ENCODE measurements around the gene THEMIS. TPM values are rescaled to one million over a fixed set of nuclear protein-coding genes. Genes with fewer than 3 reads are reported as not detected.

The THEMIS gene
- total RNA-seq, 5 donors from 2014 or later (not counting 1 experiment from before 2014, with no cell fraction given): 55.5 to 93.3 (median 69.4) TPM

- Histone ChIP-seq H3K4me3 (ENCODE audit: control insufficient read depth in 1 of 2, extremely low read depth in 1 of 2, low read length in 1 of 2) (no peak overlapping the region), H3K4me1 (ENCODE audit: control insufficient read depth in 1 of 2, extremely low read depth in 1 of 2, insufficient read depth in 2 of 2, low read length in 2 of 2) (no peaks in the 10 kb centered on the region), H3K27ac (ENCODE audit: low read length) (no peak overlapping the region), H3K9me3 (no peaks in the 10 kb centered on the region), H3K36me3 (ENCODE audit: control insufficient read depth in 2 of 2, extremely low read depth in 1 of 2, insufficient read depth in 1 of 2, low read length in 1 of 2) (peaks cover 8 to 60% of the 10 kb centered on the region in 2 donors), H3K27me3 (replicated peaks in 1 of 2; ENCODE audit: control insufficient read depth in 2 of 2, extremely low read depth in 1 of 2, insufficient read depth in 2 of 2, low read length in 1 of 2) (no peaks in the 10 kb centered on the region)
- POLR2A ChIA-PET: no interaction called here
- Mint-ChIP-seq H3K27me3 (no peaks in the 10 kb centered on the region), H3K4me3 (no peak overlapping the region), H3K36me3 (peaks cover 61% of the 10 kb centered on the region), H3K9me3 (no peaks in the 10 kb centered on the region), H3K4me1 (peaks cover 19 to 58% (median 46%) of the 10 kb centered on the region in 3 donors), H3K27ac (no peak overlapping the region)
- CTCF ChIA-PET: interaction anchor here (0.5 to 0.7 kb wide), 2 partner anchors 19 to 426 kb away, joined by 3 to 4 read pairs; no protein-coding TSS in a partner anchor
- no peak for ATAC-seq (replicated peaks in 1 of 4)
- no CpG with 5 or more reads among the region's 2 CpGs for WGBS (ENCODE audit: insufficient coverage)
- no peak for DNase-seq
Measured at GRCh38 chr6:127717384-127717783, 183.5 kb downstream of the THEMIS start.

- no peaks in the 10 kb centered on the region for H3K9me3 Mint-ChIP-seq
- CTCF ChIA-PET: no interaction called here
Measured at GRCh38 chr6:127716465-127716864, 184.4 kb downstream of the THEMIS start.

GRCh38 chr6:127710668-127711067, 190.2 kb downstream of the THEMIS start:
- H3K4me3 ChIP-seq (ENCODE audit: control insufficient read depth in 1 of 2, extremely low read depth in 1 of 2, low read length in 1 of 2): no peak overlapping the region

More at GRCh38 chr6:127716465-127716864, 184.4 kb downstream of the THEMIS start:
- H3K36me3 Mint-ChIP-seq: peaks cover 63% of the 10 kb centered on the region
- H3K4me1 ChIP-seq (ENCODE audit: control insufficient read depth in 1 of 2, extremely low read depth in 1 of 2, insufficient read depth in 2 of 2, low read length in 2 of 2): no peaks in the 10 kb centered on the region
- no peaks in the 10 kb centered on the region for H3K27me3 Mint-ChIP-seq
- DNase-seq (no peak), ATAC-seq (replicated peaks in 1 of 4) (no peak)
- WGBS (ENCODE audit: insufficient coverage): no CpG with 5 or more reads among the region's 2 CpGs
- H3K27ac Mint-ChIP-seq: peak overlapping the region in 1 of 2 donors; percentile 18
- H3K36me3 ChIP-seq (ENCODE audit: control insufficient read depth in 2 of 2, extremely low read depth in 1 of 2, insufficient read depth in 1 of 2, low read length in 1 of 2): peaks cover 4 to 66% of the 10 kb centered on the region in 2 donors
- peaks cover 16 to 51% (median 41%) of the 10 kb centered on the region in 3 donors for H3K4me1 Mint-ChIP-seq
- H3K27ac ChIP-seq (ENCODE audit: low read length): no peak overlapping the region
- no peaks in the 10 kb centered on the region for H3K27me3 ChIP-seq (replicated peaks in 1 of 2; ENCODE audit: control insufficient read depth in 2 of 2, extremely low read depth in 1 of 2, insufficient read depth in 2 of 2, low read length in 1 of 2)
- no peaks in the 10 kb centered on the region for H3K9me3 ChIP-seq
- H3K4me3 ChIP-seq (ENCODE audit: control insufficient read depth in 1 of 2, extremely low read depth in 1 of 2, low read length in 1 of 2): no peak overlapping the region
- POLR2A ChIA-PET: no interaction called here
- no peak overlapping the region for H3K4me3 Mint-ChIP-seq

DNA sequence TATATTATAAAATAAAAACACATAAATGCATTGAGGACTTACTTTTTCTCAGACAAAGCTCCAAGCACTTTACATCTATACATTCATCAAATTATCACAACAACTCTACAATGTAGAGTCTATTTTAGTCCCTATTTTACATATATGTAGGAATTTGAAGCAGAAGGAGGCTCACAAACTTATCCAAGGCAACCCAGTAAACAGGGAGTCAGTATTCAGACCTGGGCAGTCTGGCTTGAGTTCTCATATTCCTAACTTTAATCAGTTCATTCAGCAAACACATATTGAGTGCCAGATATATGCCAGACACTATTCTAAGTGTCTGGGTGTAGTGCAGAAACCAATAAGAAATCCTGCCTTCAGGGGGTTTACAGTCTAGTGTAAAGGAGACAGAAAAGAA, 194.6 kb downstream of the THEMIS start:
- POLR2A ChIA-PET: no interaction called here
- H3K27me3 Mint-ChIP-seq: no peaks in the 10 kb centered on the region
- peaks cover 0 to 5% (median 0%) of the 10 kb centered on the region in 3 donors for H3K4me1 Mint-ChIP-seq
- H3K36me3 Mint-ChIP-seq: peaks cover 61% of the 10 kb centered on the region
- Histone ChIP-seq H3K4me1 (ENCODE audit: control insufficient read depth in 1 of 2, extremely low read depth in 1 of 2, insufficient read depth in 2 of 2, low read length in 2 of 2) (no peaks in the 10 kb centered on the region), H3K27me3 (replicated peaks in 1 of 2; ENCODE audit: control insufficient read depth in 2 of 2, extremely low read depth in 1 of 2, insufficient read depth in 2 of 2, low read length in 1 of 2) (no peaks in the 10 kb centered on the region), H3K36me3 (ENCODE audit: control insufficient read depth in 2 of 2, extremely low read depth in 1 of 2, insufficient read depth in 1 of 2, low read length in 1 of 2) (peaks cover 0 to 55% of the 10 kb centered on the region in 2 donors), H3K9me3 (peaks cover 2% of the 10 kb centered on the region), H3K4me3 (ENCODE audit: control insufficient read depth in 1 of 2, extremely low read depth in 1 of 2, low read length in 1 of 2) (no peak overlapping the region), H3K27ac (ENCODE audit: low read length) (no peak overlapping the region)
- no peak for ATAC-seq (replicated peaks in 1 of 4)
- no peak overlapping the region for H3K4me3 Mint-ChIP-seq
- CTCF ChIA-PET: no interaction called here
- peaks cover 4 to 19% (median 15%) of the 10 kb centered on the region in 3 donors for H3K9me3 Mint-ChIP-seq
- H3K27ac Mint-ChIP-seq: no peak overlapping the region
- no peak for DNase-seq

More at GRCh38 chr6:127710668-127711067, 190.2 kb downstream of the THEMIS start:
- H3K27ac ChIP-seq (ENCODE audit: low read length): no peak overlapping the region
- CTCF ChIA-PET: interaction anchor here in 1 of 2 donors (1.4 kb wide), 1 partner anchor 27 kb away, joined by 3 read pairs; no protein-coding TSS in a partner anchor
- Mint-ChIP-seq H3K27me3 (no peaks in the 10 kb centered on the region), H3K4me3 (no peak overlapping the region), H3K27ac (peak overlapping the region in 1 of 2 donors; percentile 41), H3K4me1 (peaks cover 3 to 24% (median 17%) of the 10 kb centered on the region in 3 donors), H3K9me3 (peaks cover 0 to 9% (median 8%) of the 10 kb centered on the region in 3 donors), H3K36me3 (peaks cover 67% of the 10 kb centered on the region)
- H3K4me1 ChIP-seq (ENCODE audit: control insufficient read depth in 1 of 2, extremely low read depth in 1 of 2, insufficient read depth in 2 of 2, low read length in 2 of 2): no peaks in the 10 kb centered on the region
- H3K9me3 ChIP-seq: no peaks in the 10 kb centered on the region
- H3K27me3 ChIP-seq (replicated peaks in 1 of 2; ENCODE audit: control insufficient read depth in 2 of 2, extremely low read depth in 1 of 2, insufficient read depth in 2 of 2, low read length in 1 of 2): no peaks in the 10 kb centered on the region
- H3K36me3 ChIP-seq (ENCODE audit: control insufficient read depth in 2 of 2, extremely low read depth in 1 of 2, insufficient read depth in 1 of 2, low read length in 1 of 2): peaks cover 0 to 68% of the 10 kb centered on the region in 2 donors
- ATAC-seq (replicated peaks in 1 of 4) (no peak), DNase-seq (no peak)
- no CpG with 5 or more reads among the region's 3 CpGs for WGBS (ENCODE audit: insufficient coverage)
- POLR2A ChIA-PET: interaction anchor here in 1 of 2 donors (0.6 kb wide), 1 partner anchor 11 kb away, joined by 7 read pairs; no protein-coding TSS in a partner anchor

DNA sequence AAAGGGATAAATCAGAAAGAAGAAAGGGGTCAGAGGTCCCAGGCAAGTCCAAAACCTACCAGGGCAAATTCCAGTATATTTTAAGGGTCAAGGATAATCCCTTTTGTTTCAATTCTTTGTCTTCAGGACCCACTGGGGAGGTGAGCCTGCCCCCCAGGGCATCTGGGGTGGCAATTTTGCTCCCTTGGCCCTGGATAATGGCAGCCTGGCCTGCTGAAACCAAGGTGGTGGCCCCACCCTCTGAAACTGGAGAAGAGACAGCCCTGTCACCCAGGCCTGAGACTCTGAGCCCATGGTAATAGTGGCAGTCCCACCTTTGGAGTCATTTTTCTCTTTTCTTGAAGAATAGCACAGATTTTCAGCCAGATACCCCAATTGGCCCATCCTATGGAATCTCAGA, 205.8 kb downstream of the THEMIS start:
- Histone ChIP-seq H3K27ac (ENCODE audit: low read length) (no peak overlapping the region), H3K4me1 (ENCODE audit: control insufficient read depth in 1 of 2, extremely low read depth in 1 of 2, insufficient read depth in 2 of 2, low read length in 2 of 2) (no peaks in the 10 kb centered on the region), H3K36me3 (ENCODE audit: control insufficient read depth in 2 of 2, extremely low read depth in 1 of 2, insufficient read depth in 1 of 2, low read length in 1 of 2) (peaks cover 0 to 32% of the 10 kb centered on the region in 2 donors), H3K4me3 (ENCODE audit: control insufficient read depth in 1 of 2, extremely low read depth in 1 of 2, low read length in 1 of 2) (no peak overlapping the region), H3K27me3 (replicated peaks in 1 of 2; ENCODE audit: control insufficient read depth in 2 of 2, extremely low read depth in 1 of 2, insufficient read depth in 2 of 2, low read length in 1 of 2) (no peaks in the 10 kb centered on the region), H3K9me3 (no peaks in the 10 kb centered on the region)
- Mint-ChIP-seq H3K9me3 (peaks cover 0 to 5% (median 0%) of the 10 kb centered on the region in 3 donors), H3K4me3 (no peak overlapping the region), H3K27ac (no peak overlapping the region), H3K4me1 (peaks cover 0 to 4% (median 0%) of the 10 kb centered on the region in 3 donors), H3K36me3 (peaks cover 70% of the 10 kb centered on the region), H3K27me3 (no peaks in the 10 kb centered on the region)
- CTCF ChIA-PET: no interaction called here
- no peak for DNase-seq
- no peak for ATAC-seq (replicated peaks in 1 of 4)
- POLR2A ChIA-PET: interaction anchor here in 1 of 2 donors (0.6 kb wide), 1 partner anchor 1040 kb away, joined by 3 read pairs; no protein-coding TSS in a partner anchor

- no peak overlapping the region for H3K27ac Mint-ChIP-seq
- ATAC-seq (replicated peaks in 1 of 4) (no peak), DNase-seq (no peak)
- no peak overlapping the region for H3K27ac ChIP-seq (ENCODE audit: low read length)
- H3K4me1 Mint-ChIP-seq: peaks cover 0 to 4% (median 0%) of the 10 kb centered on the region in 3 donors
- CTCF ChIA-PET: no interaction called here
- H3K27me3 ChIP-seq (replicated peaks in 1 of 2; ENCODE audit: control insufficient read depth in 2 of 2, extremely low read depth in 1 of 2, insufficient read depth in 2 of 2, low read length in 1 of 2): no peaks in the 10 kb centered on the region
- peaks cover 10 to 27% (median 12%) of the 10 kb centered on the region in 3 donors for H3K9me3 Mint-ChIP-seq
- no peaks in the 10 kb centered on the region for H3K27me3 Mint-ChIP-seq
- peaks cover 4% of the 10 kb centered on the region for H3K9me3 ChIP-seq
- no peak overlapping the region for H3K4me3 ChIP-seq (ENCODE audit: control insufficient read depth in 1 of 2, extremely low read depth in 1 of 2, low read length in 1 of 2)
- H3K4me3 Mint-ChIP-seq: no peak overlapping the region
- POLR2A ChIA-PET: no interaction called here
- peaks cover 0 to 18% of the 10 kb centered on the region in 2 donors for H3K36me3 ChIP-seq (ENCODE audit: control insufficient read depth in 2 of 2, extremely low read depth in 1 of 2, insufficient read depth in 1 of 2, low read length in 1 of 2)
- peaks cover 71% of the 10 kb centered on the region for H3K36me3 Mint-ChIP-seq
- no peaks in the 10 kb centered on the region for H3K4me1 ChIP-seq (ENCODE audit: control insufficient read depth in 1 of 2, extremely low read depth in 1 of 2, insufficient read depth in 2 of 2, low read length in 2 of 2)
Measured at GRCh38 chr6:127691146-127691545, 209.7 kb downstream of the THEMIS start.

DNA sequence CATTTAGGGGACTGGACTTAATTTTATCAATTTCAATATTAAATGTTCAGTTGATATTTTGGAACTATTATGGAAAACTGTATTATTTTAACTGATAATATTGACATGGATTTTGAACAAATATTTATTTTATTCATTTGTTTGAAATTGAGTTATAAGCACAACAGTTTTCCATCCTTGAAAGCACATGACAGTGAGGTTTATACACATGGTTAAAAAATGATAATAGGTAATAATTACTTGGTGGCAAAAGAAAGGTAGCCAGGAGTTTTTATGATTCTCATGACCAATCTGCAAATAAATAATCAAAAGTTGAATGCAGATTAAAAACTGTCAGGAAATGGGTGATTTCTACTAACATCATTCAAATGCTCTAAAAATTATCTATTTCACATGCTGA, 210.3 kb downstream of the THEMIS start:
- no peak overlapping the region for H3K27ac Mint-ChIP-seq
- Histone ChIP-seq H3K4me3 (ENCODE audit: control insufficient read depth in 1 of 2, extremely low read depth in 1 of 2, low read length in 1 of 2) (no peak overlapping the region), H3K4me1 (ENCODE audit: control insufficient read depth in 1 of 2, extremely low read depth in 1 of 2, insufficient read depth in 2 of 2, low read length in 2 of 2) (no peaks in the 10 kb centered on the region), H3K9me3 (peaks cover 4% of the 10 kb centered on the region), H3K27me3 (replicated peaks in 1 of 2; ENCODE audit: control insufficient read depth in 2 of 2, extremely low read depth in 1 of 2, insufficient read depth in 2 of 2, low read length in 1 of 2) (no peaks in the 10 kb centered on the region), H3K36me3 (ENCODE audit: control insufficient read depth in 2 of 2, extremely low read depth in 1 of 2, insufficient read depth in 1 of 2, low read length in 1 of 2) (peaks cover 0 to 15% of the 10 kb centered on the region in 2 donors), H3K27ac (ENCODE audit: low read length) (no peak overlapping the region)
- ATAC-seq (replicated peaks in 1 of 4): no peak
- DNase-seq: no peak
- H3K27me3 Mint-ChIP-seq: no peaks in the 10 kb centered on the region
- H3K9me3 Mint-ChIP-seq: peaks cover 9 to 33% (median 16%) of the 10 kb centered on the region in 3 donors
- H3K36me3 Mint-ChIP-seq: peaks cover 68% of the 10 kb centered on the region
- H3K4me3 Mint-ChIP-seq: no peak overlapping the region
- peaks cover 0 to 2% (median 0%) of the 10 kb centered on the region in 3 donors for H3K4me1 Mint-ChIP-seq
- ChIA-PET POLR2A (no interaction called here), CTCF (no interaction called here)

All from T-cell (primary cell).